ENCODE results near the gene NCOA5. TPM values are rescaled to one million over a fixed set of nuclear protein-coding genes. Genes with fewer than 3 reads are reported as not detected.

Gene NCOA5
- total RNA-seq, 1 donor from 2014 or later = 10.3 TPM

- Mint-ChIP-seq H3K4me3 (peak overlapping the region; percentile 5), H3K4me1 (peaks cover 27% of the 10 kb centered on the region), H3K9me3 (peaks cover 9% of the 10 kb centered on the region), H3K27ac (peak overlapping the region; percentile 74), H3K27me3 (ENCODE audit: insufficient read depth, low read depth) (peaks cover 28% of the 10 kb centered on the region), H3K36me3 (no peaks in the 10 kb centered on the region)
- H3K9me3 ChIP-seq (ENCODE audit: low read depth) = no peaks in the 10 kb centered on the region
- H3K9ac ChIP-seq = no peak overlapping the region
- H3K27ac ChIP-seq = no peak overlapping the region
- H4K20me1 ChIP-seq (ENCODE audit: low read depth) = peaks cover 9% of the 10 kb centered on the region
- H3K79me2 ChIP-seq (ENCODE audit: low read depth) = no peaks in the 10 kb centered on the region
- H2AFZ ChIP-seq (replicated peaks) = no peak overlapping the region
- H3K4me1 ChIP-seq = peaks cover 7% of the 10 kb centered on the region
- H3K36me3 ChIP-seq = no peaks in the 10 kb centered on the region
- TF ChIP-seq, protein P1, sequence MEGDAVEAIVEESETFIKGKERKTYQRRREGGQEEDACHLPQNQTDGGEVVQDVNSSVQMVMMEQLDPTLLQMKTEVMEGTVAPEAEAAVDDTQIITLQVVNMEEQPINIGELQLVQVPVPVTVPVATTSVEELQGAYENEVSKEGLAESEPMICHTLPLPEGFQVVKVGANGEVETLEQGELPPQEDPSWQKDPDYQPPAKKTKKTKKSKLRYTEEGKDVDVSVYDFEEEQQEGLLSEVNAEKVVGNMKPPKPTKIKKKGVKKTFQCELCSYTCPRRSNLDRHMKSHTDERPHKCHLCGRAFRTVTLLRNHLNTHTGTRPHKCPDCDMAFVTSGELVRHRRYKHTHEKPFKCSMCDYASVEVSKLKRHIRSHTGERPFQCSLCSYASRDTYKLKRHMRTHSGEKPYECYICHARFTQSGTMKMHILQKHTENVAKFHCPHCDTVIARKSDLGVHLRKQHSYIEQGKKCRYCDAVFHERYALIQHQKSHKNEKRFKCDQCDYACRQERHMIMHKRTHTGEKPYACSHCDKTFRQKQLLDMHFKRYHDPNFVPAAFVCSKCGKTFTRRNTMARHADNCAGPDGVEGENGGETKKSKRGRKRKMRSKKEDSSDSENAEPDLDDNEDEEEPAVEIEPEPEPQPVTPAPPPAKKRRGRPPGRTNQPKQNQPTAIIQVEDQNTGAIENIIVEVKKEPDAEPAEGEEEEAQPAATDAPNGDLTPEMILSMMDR (IDR thresholded peaks at IDR 0.05) = peak; percentile 39
- TF ChIP-seq EZH2 (IDR thresholded peaks at IDR 0.05) = no peak
- TF ChIP-seq EZH2phosphoT487 (IDR thresholded peaks at IDR 0.05) = no peak
- DNase-seq (ENCODE audit: low spot score) = peak; percentile 42
- H3F3A ChIP-seq (ENCODE audit: low read depth) = peaks cover 12% of the 10 kb centered on the region
- no peak overlapping the region for H3K4me2 ChIP-seq
- no peak overlapping the region for H3K4me3 ChIP-seq
- H3K27me3 ChIP-seq = peaks cover 36% of the 10 kb centered on the region
Measured at GRCh38 chr20:46011631-46012482, 77.9 kb downstream of the NCOA5 start.

Other genes starting within 250 kb of the NCOA5 start
- 13.4 and 26.1 TPM in 2 replicates for gene ACOT8, start 232.6 kb downstream of the NCOA5 start, total RNA-seq (ENCODE audit: low replicate concordance)
- gene ZSWIM3, start 232.3 kb downstream of the NCOA5 start, total RNA-seq (ENCODE audit: low replicate concordance) = 3.7 and 5.4 TPM in 2 replicates
- 10.7 and 16.6 TPM in 2 replicates for gene ZSWIM1, start 208.7 kb downstream of the NCOA5 start, total RNA-seq (ENCODE audit: low replicate concordance)
- gene SPATA25, start 202.3 kb downstream of the NCOA5 start, total RNA-seq (ENCODE audit: low replicate concordance) = 0.43 and 0.54 TPM in 2 replicates
- 0.24 and 1.2 TPM in 2 replicates for gene NEURL2, start 198.8 kb downstream of the NCOA5 start, total RNA-seq (ENCODE audit: low replicate concordance)
- gene CTSA, start 198.6 kb downstream of the NCOA5 start, total RNA-seq (ENCODE audit: low replicate concordance) = 15.1 and 30.9 TPM in 2 replicates
- 22.3 and 54.4 TPM in 2 replicates for gene PLTP, start 177.8 kb downstream of the NCOA5 start, total RNA-seq (ENCODE audit: low replicate concordance)
- gene PCIF1, start 155.3 kb downstream of the NCOA5 start, total RNA-seq (ENCODE audit: low replicate concordance) = 9.5 and 24.5 TPM in 2 replicates
- 7.2 and 17.4 TPM in 2 replicates for gene ZNF335, start 117.8 kb downstream of the NCOA5 start, total RNA-seq (ENCODE audit: low replicate concordance)
- gene MMP9, start 81.1 kb downstream of the NCOA5 start, total RNA-seq (ENCODE audit: low replicate concordance) = 0.15 TPM in 1 of 2 replicates, not detected in the other
- 0.37 and 0.77 TPM in 2 replicates for gene SLC12A5, start 60.7 kb downstream of the NCOA5 start, total RNA-seq (ENCODE audit: low replicate concordance)
- gene CD40, start 28.4 kb upstream of the NCOA5 start, total RNA-seq (ENCODE audit: low replicate concordance) = 11.0 and 14.0 TPM in 2 replicates
- gene CDH22, start 218.5 kb upstream of the NCOA5 start, total RNA-seq (ENCODE audit: low replicate concordance) = 0.13 and 0.28 TPM in 2 replicates